ENCODE results near the gene SRCAP. TPM values are rescaled to one million over a fixed set of nuclear protein-coding genes. Genes with fewer than 3 reads are reported as not detected.

Gene SRCAP
- total and polyA plus RNA-seq, 2 of the 8 experiments (the other 6 are each of a cell fraction or from before 2014, with no cell fraction given), result 5.5 to 54.3 TPM

DNA sequence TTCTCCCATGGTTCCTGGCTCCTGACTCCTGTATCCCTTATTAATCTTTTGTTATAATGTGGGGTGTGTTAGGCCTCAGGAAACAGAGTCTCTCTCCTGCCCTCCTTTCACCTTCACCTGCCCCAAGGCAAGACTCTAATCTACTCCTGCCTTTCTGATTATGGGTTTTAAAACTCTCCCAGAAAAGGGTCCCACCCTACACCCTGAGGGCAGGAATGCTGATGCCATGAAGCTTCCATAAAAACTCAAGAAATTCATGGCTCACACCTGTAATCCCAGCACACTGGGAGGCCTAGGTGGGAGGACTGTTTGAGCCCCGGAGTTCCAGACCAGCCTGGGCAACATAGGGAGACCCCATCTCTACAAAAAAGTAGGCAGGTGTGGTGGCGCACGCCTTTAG is 18.6 kb upstream of the SRCAP start (continued):
- TF ChIP-seq, protein P1, sequence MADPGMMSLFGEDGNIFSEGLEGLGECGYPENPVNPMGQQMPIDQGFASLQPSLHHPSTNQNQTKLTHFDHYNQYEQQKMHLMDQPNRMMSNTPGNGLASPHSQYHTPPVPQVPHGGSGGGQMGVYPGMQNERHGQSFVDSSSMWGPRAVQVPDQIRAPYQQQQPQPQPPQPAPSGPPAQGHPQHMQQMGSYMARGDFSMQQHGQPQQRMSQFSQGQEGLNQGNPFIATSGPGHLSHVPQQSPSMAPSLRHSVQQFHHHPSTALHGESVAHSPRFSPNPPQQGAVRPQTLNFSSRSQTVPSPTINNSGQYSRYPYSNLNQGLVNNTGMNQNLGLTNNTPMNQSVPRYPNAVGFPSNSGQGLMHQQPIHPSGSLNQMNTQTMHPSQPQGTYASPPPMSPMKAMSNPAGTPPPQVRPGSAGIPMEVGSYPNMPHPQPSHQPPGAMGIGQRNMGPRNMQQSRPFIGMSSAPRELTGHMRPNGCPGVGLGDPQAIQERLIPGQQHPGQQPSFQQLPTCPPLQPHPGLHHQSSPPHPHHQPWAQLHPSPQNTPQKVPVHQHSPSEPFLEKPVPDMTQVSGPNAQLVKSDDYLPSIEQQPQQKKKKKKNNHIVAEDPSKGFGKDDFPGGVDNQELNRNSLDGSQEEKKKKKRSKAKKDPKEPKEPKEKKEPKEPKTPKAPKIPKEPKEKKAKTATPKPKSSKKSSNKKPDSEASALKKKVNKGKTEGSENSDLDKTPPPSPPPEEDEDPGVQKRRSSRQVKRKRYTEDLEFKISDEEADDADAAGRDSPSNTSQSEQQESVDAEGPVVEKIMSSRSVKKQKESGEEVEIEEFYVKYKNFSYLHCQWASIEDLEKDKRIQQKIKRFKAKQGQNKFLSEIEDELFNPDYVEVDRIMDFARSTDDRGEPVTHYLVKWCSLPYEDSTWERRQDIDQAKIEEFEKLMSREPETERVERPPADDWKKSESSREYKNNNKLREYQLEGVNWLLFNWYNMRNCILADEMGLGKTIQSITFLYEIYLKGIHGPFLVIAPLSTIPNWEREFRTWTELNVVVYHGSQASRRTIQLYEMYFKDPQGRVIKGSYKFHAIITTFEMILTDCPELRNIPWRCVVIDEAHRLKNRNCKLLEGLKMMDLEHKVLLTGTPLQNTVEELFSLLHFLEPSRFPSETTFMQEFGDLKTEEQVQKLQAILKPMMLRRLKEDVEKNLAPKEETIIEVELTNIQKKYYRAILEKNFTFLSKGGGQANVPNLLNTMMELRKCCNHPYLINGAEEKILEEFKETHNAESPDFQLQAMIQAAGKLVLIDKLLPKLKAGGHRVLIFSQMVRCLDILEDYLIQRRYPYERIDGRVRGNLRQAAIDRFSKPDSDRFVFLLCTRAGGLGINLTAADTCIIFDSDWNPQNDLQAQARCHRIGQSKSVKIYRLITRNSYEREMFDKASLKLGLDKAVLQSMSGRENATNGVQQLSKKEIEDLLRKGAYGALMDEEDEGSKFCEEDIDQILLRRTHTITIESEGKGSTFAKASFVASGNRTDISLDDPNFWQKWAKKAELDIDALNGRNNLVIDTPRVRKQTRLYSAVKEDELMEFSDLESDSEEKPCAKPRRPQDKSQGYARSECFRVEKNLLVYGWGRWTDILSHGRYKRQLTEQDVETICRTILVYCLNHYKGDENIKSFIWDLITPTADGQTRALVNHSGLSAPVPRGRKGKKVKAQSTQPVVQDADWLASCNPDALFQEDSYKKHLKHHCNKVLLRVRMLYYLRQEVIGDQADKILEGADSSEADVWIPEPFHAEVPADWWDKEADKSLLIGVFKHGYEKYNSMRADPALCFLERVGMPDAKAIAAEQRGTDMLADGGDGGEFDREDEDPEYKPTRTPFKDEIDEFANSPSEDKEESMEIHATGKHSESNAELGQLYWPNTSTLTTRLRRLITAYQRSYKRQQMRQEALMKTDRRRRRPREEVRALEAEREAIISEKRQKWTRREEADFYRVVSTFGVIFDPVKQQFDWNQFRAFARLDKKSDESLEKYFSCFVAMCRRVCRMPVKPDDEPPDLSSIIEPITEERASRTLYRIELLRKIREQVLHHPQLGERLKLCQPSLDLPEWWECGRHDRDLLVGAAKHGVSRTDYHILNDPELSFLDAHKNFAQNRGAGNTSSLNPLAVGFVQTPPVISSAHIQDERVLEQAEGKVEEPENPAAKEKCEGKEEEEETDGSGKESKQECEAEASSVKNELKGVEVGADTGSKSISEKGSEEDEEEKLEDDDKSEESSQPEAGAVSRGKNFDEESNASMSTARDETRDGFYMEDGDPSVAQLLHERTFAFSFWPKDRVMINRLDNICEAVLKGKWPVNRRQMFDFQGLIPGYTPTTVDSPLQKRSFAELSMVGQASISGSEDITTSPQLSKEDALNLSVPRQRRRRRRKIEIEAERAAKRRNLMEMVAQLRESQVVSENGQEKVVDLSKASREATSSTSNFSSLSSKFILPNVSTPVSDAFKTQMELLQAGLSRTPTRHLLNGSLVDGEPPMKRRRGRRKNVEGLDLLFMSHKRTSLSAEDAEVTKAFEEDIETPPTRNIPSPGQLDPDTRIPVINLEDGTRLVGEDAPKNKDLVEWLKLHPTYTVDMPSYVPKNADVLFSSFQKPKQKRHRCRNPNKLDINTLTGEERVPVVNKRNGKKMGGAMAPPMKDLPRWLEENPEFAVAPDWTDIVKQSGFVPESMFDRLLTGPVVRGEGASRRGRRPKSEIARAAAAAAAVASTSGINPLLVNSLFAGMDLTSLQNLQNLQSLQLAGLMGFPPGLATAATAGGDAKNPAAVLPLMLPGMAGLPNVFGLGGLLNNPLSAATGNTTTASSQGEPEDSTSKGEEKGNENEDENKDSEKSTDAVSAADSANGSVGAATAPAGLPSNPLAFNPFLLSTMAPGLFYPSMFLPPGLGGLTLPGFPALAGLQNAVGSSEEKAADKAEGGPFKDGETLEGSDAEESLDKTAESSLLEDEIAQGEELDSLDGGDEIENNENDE (IDR thresholded peaks at IDR 0.05; ENCODE audit: insufficient replicate concordance, low read length), result no peak
- TF ChIP-seq ASH2L (IDR thresholded peaks at IDR 0.05; ENCODE audit: low read length) (no peak), NRF1 (IDR thresholded peaks at IDR 0.05; ENCODE audit: low read depth, low read length) (no peak), POU5F1 (IDR thresholded peaks at IDR 0.05; ENCODE audit: low read depth, low read length) (no peak), SP2 (IDR thresholded peaks at IDR 0.05; ENCODE audit: low read length) (no peak), EZH2 (IDR thresholded peaks at IDR 0.05; ENCODE audit: low read depth, low read length, severe bottlenecking) (no peak), KDM1A (IDR thresholded peaks at IDR 0.05; ENCODE audit: borderline replicate concordance, low read length) (no peak), POLR2AphosphoS5 (IDR thresholded peaks at IDR 0.05; ENCODE audit: low read depth, low read length) (no peak), E2F6 (IDR thresholded peaks at IDR 0.05) (no peak), FOSL1 (IDR thresholded peaks at IDR 0.05; ENCODE audit: insufficient read depth, low read depth, low read length) (no peak)
- TF ChIP-seq, protein P2, sequence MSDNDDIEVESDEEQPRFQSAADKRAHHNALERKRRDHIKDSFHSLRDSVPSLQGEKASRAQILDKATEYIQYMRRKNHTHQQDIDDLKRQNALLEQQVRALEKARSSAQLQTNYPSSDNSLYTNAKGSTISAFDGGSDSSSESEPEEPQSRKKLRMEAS (IDR thresholded peaks at IDR 0.05), result no peak

Data from H1 (cell line).